ENCODE results near the gene PGLYRP1.

PGLYRP1 gene

DNA sequence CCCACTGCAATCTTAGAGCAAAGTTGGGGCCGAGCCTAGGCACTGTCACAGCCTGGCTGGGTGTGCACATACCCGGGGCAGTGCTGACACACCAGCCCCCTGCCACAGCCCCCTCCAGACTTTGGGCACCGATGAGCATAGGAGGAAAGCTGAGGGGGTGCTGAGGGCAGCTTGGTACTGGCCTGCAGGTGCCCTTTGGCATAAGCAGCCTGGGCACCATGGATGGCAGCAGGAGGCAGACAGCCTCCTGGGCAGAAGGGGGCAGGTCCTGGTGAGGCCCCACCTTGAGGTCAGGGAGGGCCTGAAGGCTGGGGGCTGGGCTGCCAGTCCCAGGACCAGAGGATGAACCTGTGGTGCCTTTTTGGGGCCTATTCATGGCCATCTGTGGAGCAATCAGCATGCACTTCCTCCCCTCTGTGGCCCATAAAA lies 9.8 kb upstream of the PGLYRP1 start:
- DNase-seq (ENCODE audit: low read depth, low spot score), result no peak

DNA sequence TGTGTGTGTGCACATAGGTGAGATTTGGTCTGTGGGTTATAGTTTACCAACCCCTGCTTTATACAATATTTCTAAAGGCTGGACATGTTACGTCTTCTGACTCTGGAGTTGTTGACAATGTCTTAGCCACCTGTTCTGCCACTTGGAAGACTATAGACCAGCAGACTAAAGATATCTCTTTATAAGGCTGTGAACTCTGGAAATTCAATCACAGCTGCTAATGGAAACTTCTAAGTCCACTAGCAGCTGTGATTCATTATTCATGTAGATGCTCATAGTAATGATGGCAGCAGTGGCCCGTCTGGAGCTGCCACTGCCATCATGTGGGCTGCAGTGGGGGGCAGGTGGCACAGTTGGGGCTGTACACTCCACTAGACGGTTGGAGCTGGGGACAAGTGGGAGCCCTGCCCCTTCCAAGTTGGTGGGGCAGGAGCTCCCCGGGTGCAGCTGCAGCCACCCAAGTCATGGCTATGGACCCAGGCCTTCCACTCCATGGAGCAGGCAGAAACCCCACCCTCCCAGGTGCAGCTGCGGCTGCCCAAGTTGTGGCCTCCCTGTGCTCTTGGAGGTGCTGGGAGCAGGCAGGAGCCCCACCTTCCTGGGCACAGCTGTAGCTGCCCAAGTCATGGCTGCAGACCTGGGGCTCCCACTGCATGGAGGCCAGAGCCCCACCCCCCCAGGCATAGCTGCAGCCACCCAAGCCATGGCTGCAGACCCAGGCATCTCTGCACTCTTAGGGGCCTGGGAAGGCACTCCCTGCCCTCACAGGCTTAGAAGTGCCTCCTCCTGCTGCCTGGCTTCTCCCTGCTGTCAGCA lies 9.1 kb upstream of the PGLYRP1 start:
- no peak for DNase-seq (ENCODE audit: low read depth, low spot score)

DNA sequence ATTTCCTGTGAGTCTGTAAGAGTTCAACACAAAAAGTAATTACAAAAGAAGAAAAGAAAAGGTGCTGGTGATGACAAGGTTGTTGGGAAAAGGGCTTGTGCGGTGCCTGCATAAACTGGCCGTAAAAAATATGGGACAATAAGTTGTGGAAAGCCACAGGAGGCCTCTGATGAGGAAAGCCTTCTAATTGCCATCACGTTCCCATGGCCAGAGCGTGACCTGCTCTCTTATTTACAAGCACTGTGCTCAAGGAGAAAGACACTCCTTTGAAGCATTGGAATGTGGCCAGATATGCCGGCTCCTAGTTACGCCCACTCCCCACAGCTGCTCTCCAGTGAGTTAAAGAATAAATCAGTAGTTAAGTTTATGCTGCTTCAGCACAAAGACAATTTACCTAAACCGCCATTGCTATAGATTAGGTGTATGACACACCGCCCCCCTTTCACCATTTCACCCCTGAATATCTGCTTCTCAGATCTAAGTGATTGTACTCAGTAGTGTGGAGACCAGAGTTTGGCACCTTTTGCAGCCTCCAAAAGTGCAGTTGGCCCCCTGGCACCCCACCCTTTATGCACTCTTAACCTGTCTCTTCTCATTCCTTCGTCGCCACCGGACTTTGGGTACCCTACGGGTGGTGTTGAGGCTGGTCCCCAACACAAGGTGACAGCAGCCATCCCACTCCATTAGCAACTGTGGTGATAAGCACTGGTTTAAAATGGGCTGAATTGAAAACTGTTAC lies 8.1 kb upstream of the PGLYRP1 start:
- peak; percentile 35 for DNase-seq (ENCODE audit: low read depth, low spot score)

DNA sequence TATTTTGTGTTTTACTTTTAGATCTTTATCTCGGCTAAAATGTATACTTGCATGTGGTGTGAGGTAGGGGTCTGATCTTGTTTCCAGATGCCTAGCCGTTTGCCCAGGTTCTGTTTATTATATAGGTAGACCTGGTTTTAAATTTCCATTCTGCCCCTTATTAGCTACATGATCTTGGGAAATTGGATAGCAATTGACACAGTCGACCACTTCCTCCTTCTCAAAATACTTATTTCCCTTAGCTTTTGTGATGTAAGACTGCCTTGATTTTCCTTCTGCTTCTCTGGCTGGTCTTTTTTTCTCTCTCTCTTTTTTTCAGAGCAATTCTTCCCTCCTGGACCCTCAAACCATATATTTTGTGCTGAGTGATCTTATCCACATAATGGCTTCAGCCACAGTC lies 3.0 kb upstream of the PGLYRP1 start:
- no peak for DNase-seq (ENCODE audit: low read depth, low spot score)

DNA sequence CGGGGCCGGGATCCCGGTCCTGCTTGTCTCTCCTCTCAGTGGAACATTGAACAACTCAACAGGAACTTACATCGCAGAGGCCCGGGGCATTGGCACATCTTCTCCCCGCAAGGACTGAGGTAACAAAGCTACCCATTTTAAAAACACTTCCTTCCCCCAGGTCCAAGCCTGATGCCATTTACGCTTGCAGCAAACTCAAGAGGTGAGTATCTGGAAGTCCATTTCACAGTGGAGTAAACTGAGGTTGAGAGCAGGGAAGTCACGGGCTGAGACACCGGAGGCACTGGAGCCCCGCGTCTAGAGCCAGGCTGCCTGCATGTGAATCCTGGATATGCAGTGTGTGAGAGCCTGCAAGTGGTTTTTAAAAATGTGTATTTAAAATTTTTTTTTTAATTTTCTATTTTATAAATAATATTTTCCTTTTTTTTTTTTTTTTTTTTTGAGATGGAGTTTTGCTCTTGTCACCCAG lies 492 bp upstream of the PGLYRP1 start:
- no peak for DNase-seq (ENCODE audit: low read depth, low spot score)

DNA sequence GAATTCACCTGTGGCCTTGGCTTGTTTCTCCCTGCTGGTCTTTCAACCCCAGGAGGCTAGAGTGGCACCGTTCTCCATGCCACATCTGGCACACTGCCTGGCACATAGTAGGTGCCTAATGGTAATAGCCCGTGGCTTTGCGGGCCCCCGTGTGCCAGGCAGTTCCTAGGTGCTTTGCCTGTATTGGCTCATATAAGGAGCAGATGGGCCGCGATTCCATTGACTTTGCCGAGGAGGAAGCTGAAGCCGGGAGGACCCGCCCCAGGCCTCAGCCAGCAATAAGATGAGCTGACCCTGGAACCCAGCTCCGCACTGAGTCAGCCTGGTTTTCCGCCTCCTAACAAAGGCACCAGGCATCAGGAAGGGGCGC lies 807 bp downstream of the PGLYRP1 start:
- no peak for DNase-seq (ENCODE audit: low read depth, low spot score)

DNA sequence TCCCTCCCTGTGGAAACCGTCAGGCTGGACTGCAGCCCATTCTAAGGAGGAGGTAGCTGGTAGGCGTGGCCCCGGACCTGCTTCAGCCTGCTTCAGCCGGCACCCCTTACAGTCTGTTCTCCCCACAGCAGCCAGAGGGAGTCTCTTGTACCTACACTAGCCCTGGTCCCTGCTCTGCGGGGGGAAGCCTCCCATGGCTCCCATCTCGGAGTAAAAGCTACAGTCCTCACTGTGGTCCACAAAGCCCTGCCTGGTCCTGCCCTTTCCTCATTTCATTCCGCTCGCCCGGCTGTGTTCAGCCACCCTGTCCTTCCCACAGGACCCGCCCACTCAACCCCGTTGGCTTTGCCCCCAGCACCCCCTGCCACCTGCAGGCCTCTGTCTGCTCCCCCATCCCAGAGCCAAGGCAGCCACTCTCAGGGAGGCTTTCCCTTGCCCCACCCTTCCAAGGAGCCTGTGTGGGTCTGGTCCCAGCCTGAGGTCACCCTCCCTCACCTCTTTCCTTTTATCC lies 1.3 kb downstream of the PGLYRP1 start:
- DNase-seq (ENCODE audit: low read depth, low spot score), result peak; percentile 23

DNA sequence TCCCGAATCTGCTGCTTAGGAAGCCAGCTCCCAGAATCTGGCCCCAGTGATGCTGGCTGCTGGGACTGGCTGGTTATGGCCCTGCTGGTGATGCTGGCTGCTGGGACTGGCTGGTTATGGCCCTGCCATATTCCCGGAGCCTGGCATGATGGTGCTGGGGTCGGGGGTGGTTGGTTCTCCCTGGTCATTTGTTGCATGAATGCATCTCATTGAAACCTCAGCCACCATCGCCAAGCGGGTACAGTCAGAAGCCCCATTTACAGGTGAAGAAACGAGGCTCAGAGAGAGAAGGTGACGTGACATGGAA lies 2.1 kb downstream of the PGLYRP1 start:
- DNase-seq (ENCODE audit: low read depth, low spot score), result no peak

DNA sequence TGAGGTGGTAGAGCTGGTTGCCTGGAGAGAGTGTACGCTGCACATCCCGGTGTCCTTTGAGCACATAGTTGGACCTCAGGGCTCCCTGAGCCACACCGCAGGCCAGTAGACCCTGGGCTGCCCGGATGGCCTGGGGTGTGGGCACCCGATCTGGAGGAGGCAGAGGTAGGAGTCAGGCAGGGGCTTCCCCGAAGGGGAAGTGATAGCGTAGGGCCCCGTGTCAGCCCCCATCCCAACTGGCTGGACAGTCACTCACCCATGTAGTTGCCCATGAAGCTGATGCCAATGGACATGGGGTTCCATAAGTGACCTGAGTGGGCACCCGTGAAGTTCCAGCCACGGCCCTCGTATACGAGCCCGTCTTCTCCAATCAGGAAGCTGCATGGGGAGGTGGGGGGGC lies 3.6 kb downstream of the PGLYRP1 start:
- DNase-seq (ENCODE audit: low read depth, low spot score), result no peak

DNA sequence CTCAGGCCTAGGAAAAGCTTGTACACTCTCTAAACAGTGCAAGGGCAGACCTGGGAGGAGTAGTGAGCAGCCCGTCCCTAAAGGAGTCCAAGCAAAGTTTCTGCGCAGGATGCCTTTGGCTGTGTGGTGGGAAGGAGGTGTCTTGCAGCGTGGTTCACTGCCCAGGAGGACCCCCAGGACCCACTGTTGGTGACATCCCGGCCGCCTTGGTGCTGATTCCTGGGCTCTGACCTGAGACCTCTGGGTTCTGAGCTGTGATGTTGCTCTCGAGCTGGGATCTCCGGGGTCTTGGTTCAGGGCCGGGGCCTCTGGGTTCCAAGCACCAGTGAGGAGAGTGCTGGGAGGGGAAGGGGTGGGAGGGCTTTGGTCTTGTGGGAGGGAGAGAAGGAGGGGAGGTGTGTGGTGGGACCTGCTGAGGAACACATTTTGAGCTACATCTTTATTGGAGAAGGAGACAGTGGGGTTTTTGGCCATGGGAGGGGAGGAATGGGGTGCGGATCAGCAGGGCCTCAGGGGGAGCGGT lies 4.1 kb downstream of the PGLYRP1 start:
- no peak for DNase-seq (ENCODE audit: low read depth, low spot score)

DNA sequence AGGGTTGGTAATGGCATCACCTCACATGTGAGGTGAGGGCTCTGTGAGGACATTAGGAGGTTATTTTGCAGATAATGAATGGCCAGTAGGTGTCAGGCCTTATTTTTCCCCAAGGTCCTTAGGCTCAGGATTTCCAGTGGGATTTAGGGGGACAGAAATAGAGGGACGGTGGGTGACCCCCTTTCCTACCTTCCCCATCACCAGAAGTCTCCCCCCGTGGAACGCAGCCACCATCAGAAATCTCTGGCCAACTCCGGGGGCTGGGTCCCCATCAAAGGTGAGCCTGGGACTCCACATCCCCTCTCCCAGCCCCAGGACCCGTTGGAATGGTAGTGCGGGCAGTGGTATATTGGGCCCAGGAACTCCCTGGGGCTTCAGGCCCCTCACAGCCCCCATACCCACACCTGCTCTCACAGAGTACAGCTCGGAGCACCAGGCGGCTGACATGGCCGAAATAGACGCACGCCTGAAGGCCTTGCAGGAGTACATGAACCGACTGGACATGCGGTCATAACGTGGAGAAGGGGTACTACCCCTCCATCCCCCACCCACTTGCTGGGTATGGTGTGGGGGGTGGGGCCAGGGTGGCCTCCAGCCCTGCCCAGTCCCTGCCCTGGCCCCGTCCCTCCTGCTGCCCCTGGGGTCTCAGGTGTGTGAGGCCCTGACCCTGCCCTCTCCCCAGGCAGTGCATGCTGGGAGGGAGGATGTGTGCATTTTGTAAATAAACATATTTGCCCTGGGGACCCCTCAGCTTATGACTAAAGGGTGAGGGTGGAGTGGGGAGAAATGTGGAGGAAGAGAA lies 4.8 kb downstream of the PGLYRP1 start:
- no peak for DNase-seq (ENCODE audit: low read depth, low spot score)

DNA sequence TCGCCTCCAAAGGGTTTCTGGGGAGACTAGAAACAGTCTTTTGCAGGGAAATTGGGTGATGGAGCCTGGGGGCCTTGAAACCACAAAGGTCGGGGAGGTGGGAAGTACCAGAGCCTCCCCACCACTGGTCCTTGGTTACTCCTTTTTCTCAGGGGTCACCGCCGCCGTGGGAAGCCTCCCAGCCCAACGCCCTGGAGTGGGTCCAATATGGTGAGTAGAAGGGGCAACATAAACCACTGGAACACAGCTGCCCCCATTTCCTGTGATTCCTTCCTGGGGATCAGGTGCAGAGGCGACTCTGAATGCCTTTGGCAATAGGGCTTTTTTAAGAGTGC lies 5.8 kb downstream of the PGLYRP1 start:
- DNase-seq (ENCODE audit: low read depth, low spot score), result no peak

DNA sequence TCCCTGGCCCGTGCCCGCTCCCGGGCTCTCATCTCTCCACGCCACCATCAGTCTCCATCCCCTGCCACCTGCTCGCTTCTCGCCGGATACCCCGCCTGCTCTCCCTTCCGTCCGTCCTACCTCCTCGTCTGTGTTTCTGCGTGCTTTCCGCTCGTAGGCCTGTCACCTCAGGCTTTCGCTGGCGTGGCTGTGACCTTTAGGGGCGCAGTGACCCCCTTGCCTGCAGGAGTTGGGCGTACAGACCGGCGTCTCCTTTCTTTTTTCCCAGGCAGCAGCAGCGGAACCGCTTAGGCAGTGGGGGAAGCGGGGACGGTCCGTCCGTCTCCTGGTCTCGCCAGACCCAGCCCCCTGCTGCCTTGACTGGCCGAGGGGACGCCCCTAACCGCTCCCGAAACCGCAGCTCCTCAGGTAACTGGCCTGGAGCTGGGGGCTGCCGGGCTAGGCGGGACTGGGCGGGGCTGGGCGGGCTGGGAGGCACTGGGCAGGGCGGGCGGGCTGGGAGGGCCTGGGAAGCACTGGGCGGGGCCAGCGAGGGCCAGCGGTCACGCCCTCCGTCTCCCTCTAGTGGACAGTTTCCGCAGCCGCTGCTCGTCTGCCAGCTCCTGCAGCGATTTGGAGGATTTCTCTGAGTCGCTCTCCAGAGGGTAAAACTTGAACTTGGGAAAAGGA lies 6.3 kb downstream of the PGLYRP1 start:
- peak; percentile 87 for DNase-seq (ENCODE audit: low read depth, low spot score)

DNA sequence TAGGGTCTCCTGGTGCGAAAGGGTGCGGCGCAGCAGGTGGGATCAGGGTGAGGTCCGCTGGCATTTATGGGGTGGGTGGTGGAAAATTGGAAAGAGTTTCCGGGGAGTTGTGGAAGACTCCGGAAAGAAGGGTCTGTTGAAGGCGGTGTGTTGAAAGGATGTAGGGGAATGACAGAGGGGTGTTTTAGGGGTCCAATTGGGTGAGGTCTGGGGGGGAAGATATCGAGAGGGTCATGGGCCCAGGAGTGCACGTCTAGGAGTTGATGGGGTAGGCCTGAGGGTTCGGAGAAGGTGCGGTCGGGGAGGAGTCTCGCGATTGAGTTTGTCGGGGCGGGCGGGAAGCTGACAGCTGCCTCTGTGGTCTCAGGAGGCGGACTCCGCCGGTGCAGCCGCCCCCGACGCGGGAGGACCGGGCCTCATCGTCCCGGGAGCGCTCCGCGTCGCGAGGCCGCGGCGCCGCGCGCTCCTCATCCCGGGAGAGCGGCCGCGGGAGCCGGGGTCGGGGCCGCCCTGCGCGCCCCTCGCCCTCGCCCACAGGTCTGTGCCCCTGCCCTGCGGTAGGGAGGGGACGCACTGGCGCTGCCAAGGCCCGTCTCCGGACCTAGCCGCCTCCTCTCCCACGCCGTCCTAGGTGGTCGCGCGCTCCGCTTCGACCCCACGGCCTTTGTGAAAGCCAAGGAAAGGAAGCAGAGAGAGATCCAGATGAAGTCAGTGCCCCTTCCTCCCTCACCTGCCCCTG lies 7.0 kb downstream of the PGLYRP1 start:
- peak; percentile 27 for DNase-seq (ENCODE audit: low read depth, low spot score)

DNA sequence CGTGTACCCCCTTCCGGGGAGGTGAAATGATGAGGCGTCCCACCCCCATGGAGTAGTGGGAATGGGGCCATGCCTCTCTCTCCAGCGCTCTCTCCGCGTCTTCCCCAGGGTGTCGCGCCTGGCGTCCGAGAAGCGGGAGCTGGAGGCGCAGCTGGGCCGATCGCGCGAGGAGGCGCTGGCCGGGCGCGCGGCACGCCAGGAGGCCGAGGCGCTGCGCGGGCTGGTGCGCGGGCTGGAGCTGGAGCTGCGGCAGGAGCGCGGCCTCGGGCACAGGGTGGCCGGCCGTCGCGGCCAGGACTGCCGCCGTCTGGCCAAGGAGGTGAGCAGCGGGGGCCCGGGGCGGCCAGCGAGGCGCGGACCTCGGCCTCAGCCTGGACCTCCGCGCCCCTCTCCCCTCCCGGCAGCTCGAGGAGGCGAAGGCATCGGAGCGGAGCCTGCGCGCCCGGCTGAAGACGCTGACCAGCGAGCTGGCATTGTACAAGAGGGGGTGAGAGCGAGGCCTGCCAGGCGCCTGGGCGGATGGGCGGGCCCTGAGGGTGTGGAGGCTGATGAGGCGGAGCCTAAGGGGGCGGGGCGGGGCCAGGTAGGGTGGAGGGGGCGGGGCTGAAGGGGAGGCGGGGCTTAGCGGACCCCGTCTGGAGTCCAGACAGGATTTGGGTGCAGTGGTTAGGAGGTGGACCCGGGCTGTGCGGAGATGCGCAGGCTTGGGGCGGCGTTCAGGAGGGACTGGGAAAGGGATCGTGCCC lies 7.7 kb downstream of the PGLYRP1 start:
- DNase-seq (ENCODE audit: low read depth, low spot score), result peak; percentile 77

DNA sequence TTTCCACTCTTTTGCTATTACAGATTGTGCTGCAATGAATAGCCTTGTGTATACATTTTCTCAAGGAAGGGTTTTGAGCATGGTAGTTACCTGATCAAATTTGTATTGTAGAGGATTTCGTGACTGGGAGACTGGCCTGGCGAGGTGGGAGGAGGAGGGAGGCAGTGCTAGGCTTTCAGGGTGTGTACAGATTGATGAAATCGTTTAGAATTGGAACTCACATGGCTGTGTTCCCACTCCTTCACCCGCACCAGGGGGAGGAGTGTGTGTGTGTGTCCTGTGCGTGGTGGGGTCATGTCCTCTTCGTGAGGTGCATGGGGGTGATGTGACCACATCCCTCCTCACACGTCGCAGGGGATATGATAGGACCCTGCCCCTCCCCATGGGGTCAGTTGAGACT lies 8.3 kb downstream of the PGLYRP1 start:
- DNase-seq (ENCODE audit: low read depth, low spot score), result no peak

DNA sequence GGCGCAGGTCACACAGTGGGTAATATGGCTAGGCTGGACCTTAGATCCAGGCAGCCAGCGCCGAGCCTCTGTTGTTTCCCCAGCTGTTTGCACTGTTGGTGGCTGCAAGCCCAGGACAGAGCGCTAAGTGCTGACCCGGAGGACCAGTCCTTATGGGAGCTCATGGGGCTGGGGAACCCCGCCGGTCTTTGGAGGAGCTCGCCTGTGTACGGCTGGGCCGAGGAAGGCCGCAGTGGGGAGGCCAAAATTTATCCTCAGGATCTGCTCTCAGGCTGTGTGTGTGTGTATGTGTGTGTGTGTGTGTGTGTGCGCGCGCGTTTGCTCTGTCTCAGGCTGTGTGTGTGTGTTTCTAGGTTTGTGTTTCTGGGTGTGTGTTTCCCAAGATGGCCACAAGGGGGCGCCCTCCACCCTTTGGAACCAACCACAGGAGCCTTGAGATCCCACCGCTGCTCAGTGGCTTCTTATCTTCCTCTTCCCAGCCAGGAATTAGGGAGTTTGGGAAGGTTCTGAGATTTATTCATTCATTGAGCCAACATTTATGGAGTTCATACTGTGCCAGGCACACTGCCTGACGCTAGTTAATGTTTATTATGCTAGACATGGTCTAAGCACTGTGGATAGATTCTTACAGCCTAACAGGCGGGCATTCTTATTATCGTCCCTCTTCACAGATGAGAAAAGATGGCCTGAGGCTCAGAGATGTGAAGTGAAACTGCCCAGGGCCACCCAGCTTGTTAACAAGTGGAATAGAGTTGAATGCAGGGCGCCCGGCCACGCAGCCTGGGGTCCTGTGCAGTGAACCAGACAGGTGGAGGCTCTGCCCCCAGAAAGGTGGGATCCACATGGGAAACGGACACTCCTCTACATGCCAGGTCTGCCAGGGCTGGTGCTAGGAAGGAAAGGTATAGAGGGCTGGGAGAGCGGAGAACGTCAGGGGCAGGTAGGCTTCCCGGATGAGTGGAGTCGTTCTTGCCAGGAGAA lies 13.0 kb downstream of the PGLYRP1 start:
- peak; percentile 95 for DNase-seq (ENCODE audit: low read depth, low spot score)

DNA sequence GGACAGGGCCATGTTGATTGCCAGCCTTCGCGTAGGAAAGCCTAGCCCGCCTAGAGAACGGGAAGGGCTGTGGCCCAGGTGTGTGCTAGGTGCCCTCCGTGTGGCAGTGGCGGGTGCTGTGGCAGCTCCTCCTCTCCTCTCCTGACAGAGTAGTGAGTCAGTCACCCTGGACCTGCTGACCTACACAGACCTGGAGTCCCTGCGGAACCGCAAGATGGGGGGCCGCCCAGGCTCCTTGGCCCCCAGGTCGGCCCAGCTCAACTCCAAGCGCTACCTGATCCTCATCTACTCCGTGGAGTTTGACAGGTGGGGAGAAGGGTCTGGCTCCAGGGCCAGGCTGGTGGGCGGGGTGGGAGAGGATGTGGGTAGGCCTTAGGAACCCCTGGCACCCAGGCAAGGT lies 16.4 kb downstream of the PGLYRP1 start:
- no peak for DNase-seq (ENCODE audit: low read depth, low spot score)
